ENCODE data around the gene ZMIZ1. TPM values are rescaled to one million over a fixed set of nuclear protein-coding genes. Genes with fewer than 3 reads are reported as not detected.

The ZMIZ1 gene
- total RNA-seq, 1 experiment from 2014 or later: 23.5 TPM

GRCh38 chr10:79207096-79207357 is 138.3 kb downstream of the ZMIZ1 start:
- no peak for DNase-seq
- CTCF ChIA-PET: no interaction called here
- no peak overlapping the region for H3K4me3 Mint-ChIP-seq (ENCODE audit: low read depth, unreplicated experiment)
- BruUV-seq (replicated peaks): no TSS peak
- peaks cover 7% of the 10 kb centered on the region for H3K4me1 Mint-ChIP-seq (ENCODE audit: low read depth, unreplicated experiment)
- TF ChIP-seq, protein P1, sequence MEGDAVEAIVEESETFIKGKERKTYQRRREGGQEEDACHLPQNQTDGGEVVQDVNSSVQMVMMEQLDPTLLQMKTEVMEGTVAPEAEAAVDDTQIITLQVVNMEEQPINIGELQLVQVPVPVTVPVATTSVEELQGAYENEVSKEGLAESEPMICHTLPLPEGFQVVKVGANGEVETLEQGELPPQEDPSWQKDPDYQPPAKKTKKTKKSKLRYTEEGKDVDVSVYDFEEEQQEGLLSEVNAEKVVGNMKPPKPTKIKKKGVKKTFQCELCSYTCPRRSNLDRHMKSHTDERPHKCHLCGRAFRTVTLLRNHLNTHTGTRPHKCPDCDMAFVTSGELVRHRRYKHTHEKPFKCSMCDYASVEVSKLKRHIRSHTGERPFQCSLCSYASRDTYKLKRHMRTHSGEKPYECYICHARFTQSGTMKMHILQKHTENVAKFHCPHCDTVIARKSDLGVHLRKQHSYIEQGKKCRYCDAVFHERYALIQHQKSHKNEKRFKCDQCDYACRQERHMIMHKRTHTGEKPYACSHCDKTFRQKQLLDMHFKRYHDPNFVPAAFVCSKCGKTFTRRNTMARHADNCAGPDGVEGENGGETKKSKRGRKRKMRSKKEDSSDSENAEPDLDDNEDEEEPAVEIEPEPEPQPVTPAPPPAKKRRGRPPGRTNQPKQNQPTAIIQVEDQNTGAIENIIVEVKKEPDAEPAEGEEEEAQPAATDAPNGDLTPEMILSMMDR (IDR thresholded peaks at IDR 0.05; ENCODE audit: unreplicated experiment): no peak
- H3K36me3 Mint-ChIP-seq (ENCODE audit: insufficient read depth, unreplicated experiment): peaks cover 18% of the 10 kb centered on the region
- H3K9me3 Mint-ChIP-seq (ENCODE audit: low read depth, unreplicated experiment): no peaks in the 10 kb centered on the region
- no peak overlapping the region for H3K27ac Mint-ChIP-seq (ENCODE audit: unreplicated experiment)
- H3K27me3 Mint-ChIP-seq (ENCODE audit: unreplicated experiment): no peaks in the 10 kb centered on the region
- intact Hi-C loops (cut with micrococcal nuclease; ENCODE audit: unreplicated experiment): no loop called here

GRCh38 chr10:79207726-79208125 is 139.0 kb downstream of the ZMIZ1 start:
- CTCF ChIA-PET: no interaction called here
- BruUV-seq (replicated peaks): no TSS peak
- Mint-ChIP-seq H3K4me1 (ENCODE audit: low read depth, unreplicated experiment) (peaks cover 7% of the 10 kb centered on the region), H3K4me3 (ENCODE audit: low read depth, unreplicated experiment) (no peak overlapping the region), H3K27me3 (ENCODE audit: unreplicated experiment) (no peaks in the 10 kb centered on the region), H3K36me3 (ENCODE audit: insufficient read depth, unreplicated experiment) (peaks cover 18% of the 10 kb centered on the region), H3K9me3 (ENCODE audit: low read depth, unreplicated experiment) (no peaks in the 10 kb centered on the region), H3K27ac (ENCODE audit: unreplicated experiment) (no peak overlapping the region)
- DNase-seq: no peak
- TF ChIP-seq, protein P1 (IDR thresholded peaks at IDR 0.05; ENCODE audit: unreplicated experiment): no peak
- intact Hi-C loops (cut with micrococcal nuclease; ENCODE audit: unreplicated experiment): no loop called here

- CTCF ChIA-PET: no interaction called here
These were observed 139.7 kb downstream of the ZMIZ1 start for GRCh38 chr10:79208251-79208983.

DNA sequence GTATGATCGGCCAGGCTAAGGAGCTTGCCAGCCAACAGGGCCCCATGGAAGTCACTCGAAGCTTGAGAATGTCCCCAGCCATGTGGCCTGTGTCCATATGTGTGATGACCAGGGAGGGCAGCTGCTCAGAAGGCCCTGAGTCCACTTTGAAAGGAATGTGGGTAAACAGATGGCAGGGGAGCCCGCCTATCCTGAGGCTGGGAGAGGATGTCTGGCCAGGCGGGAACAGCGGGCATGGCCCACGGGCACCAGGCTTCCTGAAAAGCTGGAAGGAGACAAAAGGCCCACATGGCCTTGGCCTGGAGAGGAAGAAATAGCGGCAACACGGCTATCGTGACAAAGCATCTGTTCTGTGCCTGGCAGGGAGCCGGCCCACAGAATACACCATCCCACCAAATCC is 140.6 kb downstream of the ZMIZ1 start:
- peaks cover 15% of the 10 kb centered on the region for H3K36me3 Mint-ChIP-seq (ENCODE audit: insufficient read depth, unreplicated experiment)
- no peaks in the 10 kb centered on the region for H3K9me3 Mint-ChIP-seq (ENCODE audit: low read depth, unreplicated experiment)
- no peak overlapping the region for H3K4me3 Mint-ChIP-seq (ENCODE audit: low read depth, unreplicated experiment)
- BruUV-seq (replicated peaks): no TSS peak
- intact Hi-C loops (cut with micrococcal nuclease; ENCODE audit: unreplicated experiment): no loop called here
- TF ChIP-seq, protein P1 (IDR thresholded peaks at IDR 0.05; ENCODE audit: unreplicated experiment): no peak
- H3K27me3 Mint-ChIP-seq (ENCODE audit: unreplicated experiment): no peaks in the 10 kb centered on the region
- no peaks in the 10 kb centered on the region for H3K4me1 Mint-ChIP-seq (ENCODE audit: low read depth, unreplicated experiment)
- H3K27ac Mint-ChIP-seq (ENCODE audit: unreplicated experiment): no peak overlapping the region
- CTCF ChIA-PET: no interaction called here
- DNase-seq: no peak

More at GRCh38 chr10:79208251-79208983, 139.7 kb downstream of the ZMIZ1 start:
- intact Hi-C loops (cut with micrococcal nuclease; ENCODE audit: unreplicated experiment): no loop called here
- no peak overlapping the region for H3K4me3 Mint-ChIP-seq (ENCODE audit: low read depth, unreplicated experiment)
- H3K36me3 Mint-ChIP-seq (ENCODE audit: insufficient read depth, unreplicated experiment): peaks cover 12% of the 10 kb centered on the region
- no TSS peak for BruUV-seq (replicated peaks)
- TF ChIP-seq, protein P1 (IDR thresholded peaks at IDR 0.05; ENCODE audit: unreplicated experiment): no peak
- no peaks in the 10 kb centered on the region for H3K9me3 Mint-ChIP-seq (ENCODE audit: low read depth, unreplicated experiment)
- H3K4me1 Mint-ChIP-seq (ENCODE audit: low read depth, unreplicated experiment): peaks cover 3% of the 10 kb centered on the region
- H3K27me3 Mint-ChIP-seq (ENCODE audit: unreplicated experiment): no peaks in the 10 kb centered on the region
- H3K27ac Mint-ChIP-seq (ENCODE audit: unreplicated experiment): no peak overlapping the region
- no peak for DNase-seq

All from Calu3 (cell line).